22Rv1 (cell line): Measurements from ENCODE around the gene ING3.
"Not testable (repeated sequence)": the region's sequence is repeated elsewhere in the genome, so short reads cannot be mapped to it uniquely, and the experiment has no call there.

ENCODE experiments used
- H3K27ac ChIP-seq: fragments of 450-650 bp; 2 replicates; pipeline ENCODE4 v1.5.1; 2017
- CTCF ChIP-seq: fragments of 450-650 bp; IDR thresholded peaks from 2 replicates; pipeline ENCODE4 v1.5.1; 2017; ENCODE audit warnings: mild to moderate bottlenecking
- ZFX ChIP-seq: fragments of 450-650 bp; IDR thresholded peaks from 2 replicates; pipeline ENCODE4 v1.6.1; 2017; ENCODE audit warnings: antibody characterized with exemption, borderline replicate concordance

ING3 gene

GRCh38 chr7:121003986-121004685 lies 53.6 kb downstream of the ING3 start:
- TF ChIP-seq CTCF (no peak), ZFX (no peak)
- no peak overlapping the region for H3K27ac ChIP-seq

GRCh38 chr7:121005058-121005457 lies 54.5 kb downstream of the ING3 start:
- H3K27ac ChIP-seq, result not testable (repeated sequence)

- no peak overlapping the region for H3K27ac ChIP-seq
- no peak for TF ChIP-seq ZFX
- no peak for TF ChIP-seq CTCF
These were observed 55.5 kb downstream of the ING3 start for GRCh38 chr7:121005996-121006584.

GRCh38 chr7:121006711-121007315 lies 56.2 kb downstream of the ING3 start:
- no peak overlapping the region for H3K27ac ChIP-seq
- no peak for TF ChIP-seq ZFX
- TF ChIP-seq CTCF, result no peak

GRCh38 chr7:121008816-121009215 lies 58.2 kb downstream of the ING3 start:
- no peak for TF ChIP-seq ZFX
- TF ChIP-seq CTCF, result no peak
- H3K27ac ChIP-seq, result no peak overlapping the region

GRCh38 chr7:121011401-121011800 lies 60.8 kb downstream of the ING3 start:
- TF ChIP-seq ZFX, result no peak
- no peak for TF ChIP-seq CTCF
- H3K27ac ChIP-seq, result no peak overlapping the region

GRCh38 chr7:121012170-121012874 lies 61.7 kb downstream of the ING3 start:
- no peak overlapping the region for H3K27ac ChIP-seq
- TF ChIP-seq CTCF (no peak), ZFX (no peak)
